Measurements from ENCODE around the gene SPEF1.

Gene SPEF1

DNA sequence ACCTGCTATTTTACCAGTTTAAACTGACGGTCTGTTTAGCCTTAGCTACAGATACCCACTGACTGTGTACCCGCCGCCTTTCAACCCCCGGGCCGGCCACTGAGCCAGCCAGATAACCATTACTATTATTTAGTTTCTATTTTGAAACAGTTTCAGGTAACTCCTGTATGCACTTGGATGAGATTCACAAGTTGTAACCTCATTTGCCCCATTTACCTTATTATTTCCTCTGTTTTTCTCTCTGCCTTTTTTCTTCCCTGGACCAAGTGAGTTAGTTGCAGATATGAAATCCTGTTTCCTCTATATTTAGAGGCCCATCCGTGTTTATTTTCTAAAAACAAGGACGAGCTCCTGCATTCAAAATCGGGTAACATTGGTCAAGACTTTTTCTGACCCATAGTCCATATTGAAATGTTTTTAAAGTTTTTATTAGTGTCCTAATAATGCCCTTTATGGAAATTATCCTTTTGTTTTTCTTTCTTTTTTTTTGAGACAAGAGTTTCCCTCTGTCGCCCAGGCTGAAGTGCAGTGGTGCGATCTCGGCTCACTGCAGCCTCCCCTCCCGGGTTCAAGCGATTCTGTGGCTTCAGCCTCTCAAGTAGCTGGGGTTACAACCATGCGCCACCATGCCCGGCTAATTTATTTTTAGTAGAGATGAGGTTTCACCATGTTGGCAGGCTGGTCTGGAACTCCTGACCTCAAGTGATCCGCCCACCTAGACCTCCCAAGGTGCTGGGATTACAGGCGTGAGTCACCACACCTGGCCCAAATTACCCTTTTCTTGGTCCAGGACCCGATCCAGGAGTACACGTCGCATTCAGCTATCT, 39.9 kb upstream of the SPEF1 start:
- TF ChIP-seq, protein P1, sequence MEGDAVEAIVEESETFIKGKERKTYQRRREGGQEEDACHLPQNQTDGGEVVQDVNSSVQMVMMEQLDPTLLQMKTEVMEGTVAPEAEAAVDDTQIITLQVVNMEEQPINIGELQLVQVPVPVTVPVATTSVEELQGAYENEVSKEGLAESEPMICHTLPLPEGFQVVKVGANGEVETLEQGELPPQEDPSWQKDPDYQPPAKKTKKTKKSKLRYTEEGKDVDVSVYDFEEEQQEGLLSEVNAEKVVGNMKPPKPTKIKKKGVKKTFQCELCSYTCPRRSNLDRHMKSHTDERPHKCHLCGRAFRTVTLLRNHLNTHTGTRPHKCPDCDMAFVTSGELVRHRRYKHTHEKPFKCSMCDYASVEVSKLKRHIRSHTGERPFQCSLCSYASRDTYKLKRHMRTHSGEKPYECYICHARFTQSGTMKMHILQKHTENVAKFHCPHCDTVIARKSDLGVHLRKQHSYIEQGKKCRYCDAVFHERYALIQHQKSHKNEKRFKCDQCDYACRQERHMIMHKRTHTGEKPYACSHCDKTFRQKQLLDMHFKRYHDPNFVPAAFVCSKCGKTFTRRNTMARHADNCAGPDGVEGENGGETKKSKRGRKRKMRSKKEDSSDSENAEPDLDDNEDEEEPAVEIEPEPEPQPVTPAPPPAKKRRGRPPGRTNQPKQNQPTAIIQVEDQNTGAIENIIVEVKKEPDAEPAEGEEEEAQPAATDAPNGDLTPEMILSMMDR (IDR thresholded peaks at IDR 0.05) = no peak
- peak overlapping the region; percentile 87 for H3K4me3 ChIP-seq
- no peak for DNase-seq (ENCODE audit: low spot score)
- H3K27ac ChIP-seq = peak overlapping the region; percentile 95 to 98

DNA sequence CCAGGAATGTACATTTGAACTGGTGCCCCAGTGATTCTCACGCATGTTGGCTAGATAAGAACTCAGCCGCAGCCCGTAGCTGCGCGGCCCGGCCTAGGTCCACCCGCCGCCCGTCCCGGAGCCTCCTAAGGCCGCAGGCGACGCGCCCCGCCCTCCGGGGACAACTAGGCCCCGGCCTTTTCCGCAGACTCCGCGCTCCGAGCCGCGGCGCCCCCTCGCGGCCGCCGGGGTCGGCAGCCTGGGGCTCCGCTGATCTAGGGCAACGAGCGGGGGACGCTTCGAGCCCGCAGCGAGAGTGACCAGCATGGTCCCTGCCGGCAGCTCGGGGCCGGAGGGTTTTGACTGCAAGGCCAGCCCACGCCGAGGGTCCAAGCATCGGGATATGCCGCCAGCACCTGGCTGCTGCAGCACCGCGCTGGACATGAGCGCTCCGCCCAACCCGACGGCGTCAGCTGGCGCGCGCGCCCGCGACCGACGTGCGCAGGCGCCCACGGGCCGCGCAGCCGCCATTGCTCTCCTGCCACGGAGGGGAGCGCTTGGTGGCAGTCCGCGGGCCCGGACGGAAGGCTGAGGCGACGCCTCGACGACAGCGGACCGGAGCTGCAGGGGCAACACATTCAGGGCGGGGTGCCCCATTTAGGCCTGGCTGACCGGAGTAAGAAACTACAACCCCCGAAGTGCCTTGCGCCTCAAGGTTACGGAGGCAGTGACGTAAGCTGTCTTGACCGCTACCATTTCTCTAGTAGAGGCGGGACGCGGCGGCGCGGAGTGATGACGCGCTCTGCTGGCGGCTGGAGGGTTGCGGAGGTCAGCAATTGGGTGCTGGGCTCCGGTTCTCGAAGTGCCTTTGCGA, 39.0 kb upstream of the SPEF1 start, which contains the start of gene AP5S1:
AP5S1 (plus strand) TSS at position 500 of the 853 bp plus-strand sequence. CDS start 1,571 bp downstream, outside the sequence.
- H3K27ac ChIP-seq = peak within 1 kb of the TSS; percentile 95 to 98
- H3K4me3 ChIP-seq = peak within 1 kb of the TSS; percentile 87
- TF ChIP-seq, protein P1 (IDR thresholded peaks at IDR 0.05) = peak; percentile 100
- peak; percentile 97 for DNase-seq (ENCODE audit: low spot score)

DNA sequence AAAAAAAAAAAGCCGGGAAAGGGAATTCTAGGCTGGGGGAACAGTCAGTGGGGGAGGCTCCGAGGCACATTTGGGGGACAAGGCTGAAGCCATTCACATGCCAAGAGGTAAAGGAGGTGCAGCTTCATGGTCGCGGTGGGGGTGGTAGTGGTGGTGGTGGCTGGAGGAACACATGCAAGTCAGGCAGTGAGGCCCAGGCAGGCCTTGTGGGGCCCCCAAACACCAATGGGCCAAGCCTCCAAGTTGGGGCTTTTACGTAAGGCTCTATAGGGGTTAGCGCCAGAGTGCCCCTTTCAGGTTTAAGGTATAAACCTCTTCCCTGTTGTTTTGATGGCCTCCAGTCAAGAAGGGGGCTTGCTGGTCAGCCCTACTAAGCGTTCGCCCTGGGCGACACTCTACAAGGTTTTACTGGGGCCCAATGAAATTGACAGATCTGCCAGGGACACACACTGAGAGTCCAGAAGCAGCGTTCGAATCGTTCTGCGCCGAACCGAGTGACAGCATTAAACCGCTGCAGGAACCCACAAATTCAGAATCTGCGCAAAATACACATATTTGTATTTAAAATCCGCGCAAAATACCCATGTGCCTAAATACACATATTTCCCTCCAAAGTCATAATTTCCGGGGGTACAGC, 38.3 kb upstream of the SPEF1 start:
- Histone ChIP-seq H3K4me3 (peak overlapping the region; percentile 87), H3K27ac (peak overlapping the region; percentile 95 to 98)
- TF ChIP-seq, protein P1 (IDR thresholded peaks at IDR 0.05) = no peak
- peak; percentile 76 for DNase-seq (ENCODE audit: low spot score)

DNA sequence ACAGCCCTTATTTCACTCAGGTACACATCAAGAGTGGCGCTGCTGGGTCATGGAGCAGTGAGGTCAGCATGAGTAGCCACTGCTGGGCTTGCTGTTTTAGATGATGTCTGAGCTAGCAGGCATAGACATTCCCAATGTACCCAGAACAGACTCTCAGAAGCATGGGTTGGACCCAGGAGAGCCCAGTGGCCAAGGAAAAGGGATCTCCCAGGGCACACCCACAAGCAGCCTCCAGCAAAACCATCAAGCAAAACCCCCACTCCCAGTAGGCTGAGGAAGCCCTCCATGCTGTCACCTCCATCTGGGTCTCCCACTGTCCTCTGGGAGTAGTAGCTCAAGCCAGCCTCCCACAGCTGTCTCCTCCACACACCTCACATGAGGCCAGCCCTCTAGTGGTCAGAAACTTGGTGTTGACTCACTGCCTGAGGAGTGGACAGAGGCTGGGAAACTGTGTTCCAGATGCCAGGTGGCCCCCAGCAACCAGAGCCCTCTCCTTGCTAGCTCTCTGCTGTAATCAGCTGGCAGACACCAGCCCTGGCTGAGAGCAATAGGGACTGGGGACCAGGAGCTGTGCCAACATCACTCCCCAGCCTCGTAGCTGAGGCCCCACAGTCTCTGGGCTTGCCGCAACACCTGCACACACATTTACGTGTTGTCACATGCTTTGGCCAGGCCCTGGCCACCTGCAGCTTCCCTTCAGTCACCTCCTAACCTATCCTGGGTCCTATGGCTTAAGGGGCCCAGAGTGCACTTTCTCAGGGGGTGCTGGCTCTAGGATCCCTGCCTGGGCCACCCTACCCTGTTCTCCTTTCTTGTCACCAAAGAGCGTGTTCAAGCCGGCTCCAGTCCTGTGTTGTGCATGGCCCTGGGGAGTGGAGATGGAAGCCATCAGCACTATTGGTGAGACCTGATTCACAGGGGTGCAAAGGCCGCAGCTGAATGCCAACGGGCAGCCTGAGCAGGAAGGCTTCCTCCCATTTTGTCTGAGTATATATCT, 37.2 kb upstream of the SPEF1 start:
- TF ChIP-seq, protein P1 (IDR thresholded peaks at IDR 0.05) = peak; percentile 19
- Histone ChIP-seq H3K27ac (peak overlapping the region in 1 of 2 donors; percentile 69), H3K4me3 (no peak overlapping the region)
- no peak for DNase-seq (ENCODE audit: low spot score)

DNA sequence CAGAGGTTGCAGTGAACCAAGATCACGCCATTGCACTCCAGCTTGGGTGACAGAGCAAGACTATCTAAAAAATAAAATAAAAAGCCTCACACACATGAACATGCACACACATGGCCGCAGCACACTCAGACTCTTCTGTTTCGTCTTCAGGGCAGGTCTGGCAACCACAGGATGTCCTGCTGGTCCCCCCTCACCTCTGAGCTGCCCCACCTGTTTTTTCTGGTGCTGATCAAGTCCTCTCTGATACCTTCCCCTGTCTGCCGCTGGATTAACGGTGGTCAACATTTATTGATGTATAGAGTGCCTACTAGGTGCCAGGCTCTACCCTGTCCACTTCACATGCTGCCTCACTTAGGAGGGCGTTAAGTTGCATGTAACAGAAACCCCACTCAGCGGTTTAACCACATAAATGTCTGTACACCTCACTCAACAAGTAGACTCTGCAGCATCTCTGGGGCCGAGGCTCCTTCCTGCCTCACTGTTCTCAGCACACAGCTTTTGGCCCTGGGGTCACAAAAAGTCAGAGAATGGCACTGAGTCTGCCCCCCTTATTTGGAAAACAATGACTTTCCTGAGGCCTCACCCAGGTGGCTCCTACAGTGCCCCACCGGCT, 34.6 kb upstream of the SPEF1 start:
- no peak overlapping the region for H3K4me3 ChIP-seq
- no peak overlapping the region for H3K27ac ChIP-seq
- no peak for DNase-seq (ENCODE audit: low spot score)
- TF ChIP-seq, protein P1 (IDR thresholded peaks at IDR 0.05) = no peak

All from coronary artery (tissue), 2 donors.